LoVo (cell line): ENCODE data around the gene TMEM98.
A peak's percentile ranks its signal among the peaks of the same experiment; 100 is the strongest.
"Not testable (repeated sequence)": the region's sequence is repeated elsewhere in the genome, so short reads cannot be mapped to it uniquely, and the experiment has no call there.

Experiments used
- DNase-seq: peaks from one replicate; pipeline ENCODE4 v3.0.0-alpha.2; 2016; ENCODE audit warnings: low spot score

Gene TMEM98

GRCh38 chr17:32927724-32928585 lies at the start of gene TMEM98:
Gene TMEM98 (plus strand): TSS chr17:32928153. CDS start chr17:32931529, 3,376 bp downstream.
- peak; percentile 27 for DNase-seq

- DNase-seq: no peak
Measured at GRCh38 chr17:32878211-32878610, 49.7 kb upstream of the TMEM98 start.

- no peak for DNase-seq
Measured at GRCh38 chr17:32879134-32879533, 48.8 kb upstream of the TMEM98 start.

GRCh38 chr17:32880671-32881453 lies 47.1 kb upstream of the TMEM98 start:
- DNase-seq: no peak

GRCh38 chr17:32882029-32882428 lies 45.9 kb upstream of the TMEM98 start:
- DNase-seq: no peak

GRCh38 chr17:32882734-32883133 lies 45.2 kb upstream of the TMEM98 start:
- DNase-seq: no peak

GRCh38 chr17:32886951-32887350 lies 41.0 kb upstream of the TMEM98 start:
- DNase-seq: not testable (repeated sequence)

GRCh38 chr17:32887410-32887809 lies 40.5 kb upstream of the TMEM98 start:
- not testable (repeated sequence) for DNase-seq

GRCh38 chr17:32894245-32894644 lies 33.7 kb upstream of the TMEM98 start:
- no peak for DNase-seq

GRCh38 chr17:32896647-32897258 lies 31.2 kb upstream of the TMEM98 start:
- no peak for DNase-seq

GRCh38 chr17:32899236-32900013 lies 28.5 kb upstream of the TMEM98 start:
- no peak for DNase-seq

GRCh38 chr17:32901743-32902142 lies 26.2 kb upstream of the TMEM98 start:
- DNase-seq: no peak

- DNase-seq: no peak
Measured at GRCh38 chr17:32903774-32904673, 23.9 kb upstream of the TMEM98 start.

GRCh38 chr17:32904891-32905290 lies 23.1 kb upstream of the TMEM98 start:
- no peak for DNase-seq

GRCh38 chr17:32907583-32907982 lies 20.4 kb upstream of the TMEM98 start:
- no peak for DNase-seq

GRCh38 chr17:32909787-32910369 lies 18.1 kb upstream of the TMEM98 start:
- peak; percentile 76 for DNase-seq

- peak; percentile 38 for DNase-seq
Measured at GRCh38 chr17:32910769-32911168, 17.2 kb upstream of the TMEM98 start.

GRCh38 chr17:32912218-32912897 lies 15.6 kb upstream of the TMEM98 start:
- DNase-seq: peak; percentile 69

GRCh38 chr17:32913593-32913992 lies 14.4 kb upstream of the TMEM98 start:
- no peak for DNase-seq

- DNase-seq: no peak
Measured at GRCh38 chr17:32914181-32914580, 13.8 kb upstream of the TMEM98 start.
